DMS153 (cell line): ENCODE measurements around the gene JMJD1C.
A peak's percentile ranks its signal among the peaks of the same experiment; 100 is the strongest.
"Not testable (repeated sequence)": the region's sequence is repeated elsewhere in the genome, so short reads cannot be mapped to it uniquely, and the experiment has no call there.

Source experiments
- DNase-seq: peaks from one replicate; lab custom pipeline; 2025; lab: John Stamatoyannopoulos, UW

JMJD1C gene

DNA sequence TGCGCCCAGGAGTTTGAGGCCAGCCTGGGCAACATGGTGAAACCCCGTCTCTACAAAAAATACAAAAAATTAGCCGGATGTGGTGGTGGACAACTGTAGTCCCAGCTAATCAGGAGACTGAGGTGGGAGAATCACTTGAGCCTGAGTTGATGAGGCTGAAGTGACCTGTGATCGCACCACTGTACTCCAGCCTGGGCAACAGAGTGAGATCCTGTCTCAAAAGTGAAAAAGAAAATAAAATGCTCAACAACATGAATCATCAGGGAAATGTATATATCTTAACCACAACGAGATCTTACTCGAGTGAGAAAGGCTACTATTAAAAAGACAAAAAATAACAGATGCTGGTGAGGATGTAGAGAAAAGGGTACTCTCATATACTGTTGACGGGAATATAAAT is 72.7 kb downstream of the JMJD1C start:
- no peak for DNase-seq

DNA sequence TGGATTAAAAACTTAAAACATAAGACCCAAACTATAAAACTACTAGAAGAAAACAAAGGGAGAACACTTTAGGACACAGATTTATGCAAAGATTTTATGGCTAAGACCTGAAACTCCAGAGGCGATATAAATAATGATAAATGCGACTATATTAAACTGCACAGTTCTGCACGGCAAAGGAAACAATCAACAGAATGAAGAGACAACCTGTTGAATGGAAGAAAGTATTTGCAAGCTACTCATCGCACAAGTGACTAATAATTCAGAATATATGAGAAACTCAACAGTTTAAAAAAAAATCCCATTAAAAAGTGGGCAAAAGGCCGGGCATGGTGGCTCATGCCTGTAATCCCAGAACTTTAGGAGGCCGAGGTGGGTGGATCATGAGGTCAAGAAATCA is 73.6 kb downstream of the JMJD1C start:
- DNase-seq: no peak

DNA sequence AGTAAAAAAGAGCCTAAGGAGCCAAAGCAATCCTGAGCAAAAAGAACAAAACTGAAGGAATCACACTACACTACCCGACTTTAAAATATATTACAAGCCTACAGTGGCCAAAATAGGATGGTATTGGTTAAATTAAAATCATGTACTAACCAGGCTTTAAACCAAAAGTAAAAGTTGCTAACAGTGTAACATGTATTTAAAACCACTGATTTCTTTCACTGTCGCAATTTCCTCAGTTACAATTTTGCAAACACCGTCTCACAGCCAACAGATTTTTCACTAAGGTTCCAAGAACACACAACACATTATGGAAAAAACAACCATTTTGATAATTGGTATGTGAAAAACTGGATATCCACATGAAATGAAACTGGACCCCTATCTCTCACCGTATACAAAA is 74.0 kb downstream of the JMJD1C start:
- DNase-seq: no peak

- DNase-seq: no peak
These were observed 75.3 kb downstream of the JMJD1C start for GRCh38 chr10:63390521-63390920.

GRCh38 chr10:63388421-63389031 is 77.3 kb downstream of the JMJD1C start:
- peak; percentile 34 for DNase-seq

- DNase-seq: no peak
These were observed 80.5 kb downstream of the JMJD1C start for GRCh38 chr10:63385254-63385653.

GRCh38 chr10:63384675-63385074 is 81.1 kb downstream of the JMJD1C start:
- no peak for DNase-seq

DNA sequence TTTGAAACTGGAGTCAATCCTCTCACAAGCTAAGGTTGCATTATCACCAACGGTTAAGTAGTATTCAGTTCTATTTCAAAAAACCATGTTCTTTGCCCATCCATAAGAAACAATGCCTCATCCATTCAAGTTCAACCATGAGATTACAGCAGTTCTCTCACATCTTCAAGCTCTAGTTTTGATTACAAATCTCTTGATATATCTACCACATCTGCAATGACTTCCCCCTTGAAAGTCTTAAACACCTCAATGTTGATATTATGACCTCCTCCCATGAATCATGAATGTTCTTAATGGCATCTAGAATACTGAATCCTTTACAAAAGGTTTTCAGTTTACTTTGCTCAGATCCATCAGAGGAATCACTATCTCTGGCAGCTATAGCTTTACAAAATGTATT is 81.8 kb downstream of the JMJD1C start:
- DNase-seq: no peak

GRCh38 chr10:63383141-63383540 is 82.6 kb downstream of the JMJD1C start:
- no peak for DNase-seq

GRCh38 chr10:63382066-63382465 is 83.7 kb downstream of the JMJD1C start:
- DNase-seq: no peak

GRCh38 chr10:63377305-63377661 is 88.5 kb downstream of the JMJD1C start:
- not testable (repeated sequence) for DNase-seq

DNA sequence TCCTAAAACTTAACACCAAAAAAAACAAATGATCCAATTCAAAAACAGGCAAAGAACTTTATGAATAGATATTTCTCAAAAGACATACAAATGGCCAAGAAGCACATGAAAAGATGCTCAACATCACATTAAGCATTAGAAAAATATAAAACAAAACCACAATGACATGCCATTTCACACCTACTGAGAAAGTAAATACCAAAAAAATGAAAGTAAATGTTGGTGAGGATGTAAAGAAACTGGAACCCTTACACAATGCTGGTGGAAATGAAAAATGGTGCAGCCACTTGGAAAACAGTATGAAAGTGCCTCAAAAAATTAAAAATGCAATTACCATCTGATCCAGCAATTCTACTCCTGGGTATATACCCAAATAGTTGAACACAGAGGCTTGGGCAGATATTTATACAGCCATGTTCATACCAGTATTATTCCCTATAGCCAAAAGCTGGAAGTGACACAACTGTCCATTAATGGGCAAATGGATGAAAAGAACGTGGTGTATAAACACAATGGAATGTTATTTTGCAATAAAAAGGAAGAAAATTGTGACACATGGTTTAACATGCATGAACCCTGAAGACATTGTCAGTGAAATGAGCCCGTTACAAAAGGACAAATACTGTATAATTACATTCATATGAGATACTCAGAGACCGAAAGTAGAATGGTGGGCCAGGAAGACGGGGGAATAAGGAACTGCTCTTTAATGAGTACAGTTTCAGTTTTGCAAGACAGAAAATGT is 89.0 kb downstream of the JMJD1C start:
- no peak for DNase-seq

GRCh38 chr10:63375859-63376258 is 89.9 kb downstream of the JMJD1C start:
- DNase-seq: no peak

DNA sequence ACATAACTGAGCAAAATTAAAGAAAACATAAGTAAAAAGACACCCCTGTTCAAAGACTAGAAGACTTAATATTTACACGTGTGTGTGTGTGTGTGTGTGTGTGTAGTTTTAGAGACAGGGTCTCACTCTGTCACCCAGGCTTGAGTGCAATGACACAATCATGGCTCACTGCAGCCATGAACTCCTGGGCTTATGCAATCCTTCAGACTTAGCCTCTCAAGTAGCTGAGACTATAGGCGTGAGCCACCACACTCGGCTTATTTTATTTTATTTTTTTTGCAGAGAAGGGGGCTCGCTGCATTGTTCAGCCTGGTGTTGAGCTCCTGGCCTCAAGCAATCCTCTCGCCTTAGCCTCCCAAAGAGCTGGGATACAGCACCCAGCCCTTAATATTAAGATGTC is 90.3 kb downstream of the JMJD1C start:
- no peak for DNase-seq

GRCh38 chr10:63374991-63375390 is 90.8 kb downstream of the JMJD1C start:
- DNase-seq: no peak

DNA sequence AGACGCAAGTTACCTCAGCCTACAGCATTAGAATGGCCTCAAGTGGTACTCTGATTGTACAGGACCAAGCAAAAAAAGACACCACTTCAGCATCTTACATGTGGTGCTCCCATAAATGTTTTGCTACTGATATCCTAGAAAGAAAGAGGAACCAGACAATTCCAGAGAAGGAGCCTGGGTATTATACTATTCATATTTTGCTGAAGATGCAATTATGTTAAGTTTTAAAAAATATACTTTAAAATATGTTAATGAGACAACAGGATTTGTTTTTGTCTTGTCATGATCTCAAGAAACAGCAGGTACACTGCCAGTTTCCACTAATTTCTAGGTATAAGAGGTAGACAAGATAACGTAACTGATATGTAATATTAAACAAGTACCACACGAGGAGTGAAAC is 92.6 kb downstream of the JMJD1C start:
- DNase-seq: no peak

- no peak for DNase-seq
These were observed 96.1 kb downstream of the JMJD1C start for GRCh38 chr10:63369711-63370110.

DNA sequence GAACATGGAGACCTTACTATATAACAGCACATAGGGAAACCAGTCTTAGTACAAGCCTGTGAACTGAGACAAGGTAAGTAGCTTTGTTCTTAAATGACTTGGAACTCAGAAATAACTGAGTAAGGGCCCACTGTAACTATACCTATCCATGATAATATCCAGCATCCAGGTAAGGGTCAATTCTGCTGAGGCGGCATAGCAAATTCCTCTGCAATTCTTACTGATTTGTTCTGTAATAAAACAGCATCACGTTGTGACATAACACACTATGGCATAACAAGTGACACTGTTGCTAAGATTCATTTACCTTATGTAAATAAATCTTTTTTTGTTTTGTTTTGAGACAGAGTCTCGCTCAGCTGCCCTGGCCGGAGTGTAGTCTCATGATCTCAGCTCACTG is 97.4 kb downstream of the JMJD1C start:
- DNase-seq: no peak

GRCh38 chr10:63366933-63367332 is 98.8 kb downstream of the JMJD1C start:
- DNase-seq: no peak

DNA sequence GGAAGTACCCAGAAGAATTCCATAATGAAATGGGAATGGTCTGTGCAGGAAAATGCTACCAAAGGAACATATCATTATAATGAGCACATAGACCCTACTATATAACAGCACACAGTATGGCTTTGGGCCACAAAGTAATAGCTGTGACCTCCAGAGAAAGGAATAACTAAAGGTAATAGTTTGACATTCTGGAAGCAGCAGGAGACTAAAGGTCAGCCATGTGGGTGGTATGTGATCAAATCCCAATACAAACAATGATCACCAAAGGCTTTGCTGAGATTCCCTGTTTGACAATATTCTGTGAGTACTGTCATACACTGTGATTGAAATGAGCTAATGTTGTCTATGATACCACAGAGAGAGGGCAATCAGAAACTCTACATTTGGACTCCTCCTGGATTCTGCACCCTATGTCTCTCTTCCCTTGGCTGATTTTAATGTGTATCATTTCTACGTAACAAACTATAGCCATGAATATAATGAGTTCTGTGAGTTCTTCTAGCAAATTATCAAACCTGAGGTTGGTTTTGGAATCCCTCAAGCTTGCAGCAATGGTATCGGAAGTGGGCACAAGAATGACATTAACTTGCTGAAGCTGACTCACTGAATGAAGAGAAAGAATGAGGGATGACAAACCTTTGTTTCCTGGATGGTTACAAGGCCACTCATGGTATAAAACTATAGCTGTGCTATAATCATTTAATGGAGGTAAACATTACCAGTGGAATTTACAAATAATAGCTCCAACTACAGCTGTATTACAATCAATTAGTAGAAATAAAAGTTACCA is 99.6 kb downstream of the JMJD1C start:
- no peak for DNase-seq

DNA sequence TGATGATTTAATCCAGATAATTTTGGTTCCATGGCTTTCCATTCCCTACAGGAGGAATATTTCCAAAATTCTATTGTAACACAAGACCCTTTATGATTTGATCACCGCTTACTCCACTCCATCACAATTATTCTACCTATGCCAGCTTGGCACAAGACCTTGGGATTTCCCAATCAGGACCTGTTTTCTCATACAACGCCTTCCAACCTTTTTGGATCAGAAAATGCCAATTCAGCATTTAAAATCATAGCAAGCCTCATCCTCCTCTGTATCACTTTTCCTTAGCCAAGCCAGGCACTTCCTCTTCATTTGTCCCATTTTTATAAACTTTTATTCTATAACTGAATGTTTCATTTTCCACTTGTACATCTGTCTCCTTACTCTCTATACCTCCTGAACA is 100.9 kb downstream of the JMJD1C start:
- DNase-seq: no peak

DNA sequence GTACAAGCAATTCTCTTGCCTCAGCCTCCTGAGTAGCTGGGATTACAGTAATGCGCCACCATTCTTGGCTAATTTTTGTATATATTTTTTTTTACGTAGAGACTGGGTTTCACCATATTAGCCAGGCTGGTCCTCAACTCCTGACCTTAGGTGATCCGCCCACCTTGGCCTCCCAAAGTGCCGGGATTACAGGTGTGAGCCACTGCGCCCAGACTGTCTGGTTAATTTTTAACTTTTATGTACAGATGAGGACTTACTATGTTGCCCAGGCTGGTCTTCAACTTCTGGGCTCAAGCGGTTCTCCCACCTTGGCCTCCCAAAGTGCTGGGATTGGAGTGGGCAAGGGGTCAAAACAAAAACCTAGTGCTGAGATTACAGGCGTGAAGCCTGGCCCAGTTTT is 101.8 kb downstream of the JMJD1C start:
- no peak for DNase-seq

GRCh38 chr10:63355682-63356081 is 110.1 kb downstream of the JMJD1C start:
- DNase-seq: no peak
